Caki2 (cell line): ENCODE data around the gene UGT1A7. TPM values are rescaled to one million over a fixed set of nuclear protein-coding genes. Genes with fewer than 3 reads are reported as not detected.
A peak's percentile ranks its signal among the peaks of the same experiment; 100 is the strongest.
"Not testable (repeated sequence)": the region's sequence is repeated elsewhere in the genome, so short reads cannot be mapped to it uniquely, and the experiment has no call there.

Experiments used
- DNase-seq: peaks from one replicate; pipeline ENCODE4 v3.0.0-alpha.2; 2015; ENCODE audit warnings: low read depth
- in situ Hi-C: cut with HindIII; loops from 2 replicates; pipeline ENCODE4 v1.10.0; 2016; ENCODE audit warnings: low sequenced_read_pairs, low pct_unique_long_range_greater_than_20kb, mixed read lengths
- total RNA-seq: library from RNA; depleted of rRNA; stranded (reverse); fragments of >200 nt; shearing (Covaris generic); gene quantifications from 2 replicates; pipeline ENCODE4 v1.2.3, GENCODE V29; 2014; ENCODE audit warnings: low replicate concordance

UGT1A7 gene
- total RNA-seq, 1 experiment from 2014 or later = 45.3 TPM

DNA sequence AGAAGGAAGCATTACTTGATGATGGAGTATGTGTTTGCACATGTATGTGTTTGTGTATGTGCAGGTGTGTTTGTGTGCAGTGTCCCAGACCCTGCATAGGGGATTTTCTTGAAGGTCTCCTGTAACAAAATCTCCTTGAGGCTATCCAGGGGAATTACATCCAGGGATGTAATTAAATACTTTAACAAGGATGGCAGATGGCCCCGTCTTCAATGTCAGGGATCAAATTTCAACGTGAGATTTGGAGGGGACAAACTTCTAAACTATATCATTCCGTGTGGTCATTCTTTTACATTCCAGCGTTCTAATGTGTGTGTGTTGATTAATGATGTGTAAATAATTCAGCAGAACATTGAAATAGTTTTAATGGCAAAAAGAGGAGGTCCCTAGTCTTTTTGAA lies 6.7 kb upstream of the UGT1A7 start:
- peak; percentile 70 for DNase-seq
- in situ Hi-C loops = no loop called here

DNA sequence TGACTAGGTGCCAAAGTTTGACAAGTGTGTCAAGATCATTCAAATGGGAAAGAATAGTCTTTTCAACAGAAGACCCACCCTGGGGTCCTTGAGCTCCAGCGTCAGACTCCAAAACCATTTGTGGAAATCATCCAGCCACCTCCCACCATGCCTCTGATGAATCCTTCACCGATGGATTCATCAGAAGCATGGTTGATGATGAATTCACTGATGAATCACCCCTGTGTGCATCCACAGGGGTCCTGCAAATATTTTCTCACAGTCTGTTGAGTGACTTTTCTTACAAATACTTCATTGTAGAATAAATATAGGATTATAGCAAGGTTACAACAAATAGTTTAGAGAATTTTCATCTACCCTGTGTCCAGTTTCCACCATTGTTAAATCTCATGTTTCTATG lies 5.7 kb upstream of the UGT1A7 start:
- in situ Hi-C loops = no loop called here
- peak; percentile 41 for DNase-seq

DNA sequence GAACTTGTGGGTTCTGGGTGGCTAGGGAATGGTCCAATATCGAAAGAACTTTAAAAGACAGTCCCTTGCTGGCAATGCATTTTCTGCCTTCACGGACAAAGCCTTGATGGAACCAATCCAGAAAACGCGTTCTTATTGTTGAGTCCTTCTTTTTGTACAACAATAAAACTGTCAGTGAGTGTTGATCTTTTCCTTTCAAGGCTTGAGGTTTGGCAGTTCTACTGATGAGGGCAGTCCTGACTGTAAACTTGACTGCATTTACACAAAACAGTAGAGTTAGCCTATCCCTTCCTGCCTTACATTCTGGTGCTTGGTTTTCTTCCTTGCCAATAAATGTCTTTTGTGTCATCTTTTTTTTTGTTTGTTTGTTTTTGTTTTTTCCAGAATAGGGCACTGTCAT lies 2.5 kb upstream of the UGT1A7 start:
- in situ Hi-C loops = no loop called here
- DNase-seq = no peak

DNA sequence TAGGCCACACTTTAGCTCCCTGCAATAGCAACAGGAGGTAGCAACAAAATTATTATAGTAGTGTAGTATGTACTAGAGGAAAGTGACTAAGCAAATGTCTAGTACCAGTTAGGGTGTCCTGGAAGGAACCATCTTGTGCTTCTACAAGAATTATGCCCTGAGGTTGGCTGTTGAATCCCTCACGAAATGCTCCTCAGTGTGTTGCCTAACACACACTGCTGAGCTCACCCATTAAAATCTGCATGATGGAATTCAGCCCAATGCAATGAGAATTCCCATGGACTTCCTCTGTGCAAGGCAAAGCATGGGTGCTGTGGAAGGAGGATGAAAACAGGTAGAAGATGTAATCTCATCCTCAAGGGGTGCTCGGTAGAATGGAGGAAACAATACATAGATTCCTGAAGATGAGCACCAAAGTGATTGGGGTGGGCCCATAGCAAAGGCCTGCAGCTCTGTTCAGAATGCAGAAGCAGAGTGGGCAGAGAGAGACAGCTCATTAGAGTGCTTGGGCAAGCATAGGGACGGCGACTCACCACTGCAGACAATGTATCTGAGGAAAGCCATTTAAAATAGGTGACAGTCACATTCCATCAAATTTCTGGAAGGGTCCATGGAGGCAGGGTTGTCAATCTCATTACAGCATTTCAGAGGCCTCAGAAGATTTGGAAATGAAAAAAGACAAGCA lies 1.2 kb upstream of the UGT1A7 start:
- in situ Hi-C loops = no loop called here
- no peak for DNase-seq

DNA sequence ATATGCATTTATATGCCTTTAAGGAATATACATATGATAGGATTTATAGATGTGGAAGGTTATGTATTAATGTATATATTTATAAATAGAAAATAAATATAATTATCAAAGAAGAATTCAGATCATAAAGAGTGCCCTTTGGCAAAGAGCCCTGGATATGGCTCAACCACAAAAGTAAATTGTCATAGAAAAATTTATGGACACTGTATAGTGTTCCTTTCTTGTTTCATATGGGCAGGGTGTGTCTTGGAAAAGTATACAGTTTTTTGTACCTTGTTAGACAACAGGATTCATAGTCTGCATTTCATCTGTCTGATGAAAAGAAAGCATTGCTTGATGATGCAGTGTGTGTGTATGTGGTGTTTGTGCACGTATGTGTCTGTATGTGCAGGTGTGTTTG lies 2.9 kb downstream of the UGT1A7 start:
- in situ Hi-C loops = no loop called here
- DNase-seq = no peak

DNA sequence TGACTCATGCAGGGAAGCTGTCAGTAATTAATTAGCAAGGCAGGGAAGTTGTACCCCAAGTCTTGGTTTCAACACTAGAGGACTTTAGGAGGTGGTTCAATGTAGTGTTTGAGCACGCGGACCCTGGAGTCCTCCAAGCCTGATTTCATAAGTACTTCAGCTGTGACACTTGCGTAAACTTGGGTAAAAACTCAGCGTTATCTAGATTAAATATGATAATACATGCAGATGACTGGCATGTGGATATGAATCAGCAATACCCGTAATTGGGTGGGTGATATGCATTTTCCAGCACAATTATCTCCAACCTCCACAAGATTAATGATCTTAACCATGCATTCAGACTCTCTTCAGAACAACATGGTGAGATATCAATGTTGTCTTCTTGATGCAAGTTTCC lies 5.2 kb downstream of the UGT1A7 start:
- in situ Hi-C loops = no loop called here
- DNase-seq = no peak

DNA sequence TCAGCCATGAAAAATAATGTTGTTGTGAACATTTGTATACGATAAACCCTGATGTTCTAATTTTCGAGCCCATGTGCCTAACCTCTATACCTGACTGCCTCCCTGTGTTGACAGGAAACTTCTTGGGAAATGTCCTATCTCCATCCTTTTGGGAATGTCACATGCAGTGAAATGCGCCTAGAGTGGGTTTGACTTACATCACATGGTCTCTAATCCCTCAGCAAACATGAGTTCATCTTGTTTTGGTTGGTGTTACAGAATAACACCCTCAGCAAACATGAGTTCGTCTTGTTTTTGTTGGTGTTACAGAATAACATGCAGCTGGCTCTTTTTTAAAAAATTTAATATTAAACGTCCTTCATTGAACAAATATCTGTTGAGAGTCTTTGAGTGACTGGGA lies 6.6 kb downstream of the UGT1A7 start:
- no peak for DNase-seq
- in situ Hi-C loops = no loop called here

DNA sequence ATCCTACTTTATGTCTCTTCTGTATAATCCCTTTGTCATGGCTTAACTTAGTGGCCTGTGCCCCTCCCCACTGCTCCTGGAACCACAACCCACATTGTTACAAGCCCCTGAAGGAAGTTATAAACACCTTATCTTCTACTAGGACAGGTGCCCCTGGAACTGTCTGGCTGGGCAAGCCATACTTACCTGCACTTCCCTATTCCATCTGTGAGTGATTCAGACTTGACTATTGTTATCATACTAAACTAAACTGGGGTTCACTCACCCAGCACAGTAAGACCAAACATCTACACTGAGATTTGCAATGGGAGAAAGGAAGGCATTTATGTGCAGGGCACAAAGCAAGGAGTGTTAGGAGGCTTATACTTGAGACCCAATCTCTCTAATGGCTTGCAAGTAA lies 7.3 kb downstream of the UGT1A7 start:
- in situ Hi-C loops = no loop called here
- DNase-seq = no peak

DNA sequence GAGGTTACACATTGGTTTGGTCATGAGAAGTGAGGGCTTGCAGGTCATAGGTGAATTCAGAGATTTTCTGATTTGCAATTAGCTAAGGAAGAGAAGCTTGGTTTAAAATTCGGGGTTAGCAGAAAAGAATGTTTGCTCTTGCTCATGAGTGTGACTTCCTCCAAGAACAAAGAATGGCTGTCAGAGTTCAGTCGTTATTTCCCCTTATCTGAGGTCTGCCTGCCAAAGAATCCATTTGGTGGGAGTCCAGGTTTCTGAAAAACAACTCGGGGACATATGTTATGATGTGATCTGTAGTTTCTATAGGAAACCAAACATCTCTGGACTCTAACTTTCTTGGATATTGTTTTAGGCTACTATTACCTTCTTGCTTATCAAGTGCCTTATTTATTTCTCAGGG lies 7.8 kb downstream of the UGT1A7 start:
- no peak for DNase-seq
- in situ Hi-C loops = no loop called here

DNA sequence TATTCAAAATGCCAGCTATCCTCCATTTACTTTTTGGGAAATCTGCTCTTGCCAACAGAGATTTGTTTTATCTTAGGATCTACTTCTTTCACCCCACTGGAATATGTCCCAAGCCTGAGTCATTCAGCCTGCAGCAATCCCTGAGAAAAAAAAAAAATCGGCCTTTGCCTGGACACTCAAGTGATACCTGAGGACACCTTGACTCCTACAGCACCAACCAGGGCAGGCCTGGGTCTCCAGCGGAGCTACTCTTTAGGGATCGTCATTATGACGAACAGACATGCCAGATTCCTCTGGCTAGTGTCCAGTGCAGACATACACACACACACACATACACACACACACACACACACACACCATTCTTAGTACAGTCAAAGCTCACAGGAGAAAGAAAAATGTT lies 8.7 kb downstream of the UGT1A7 start:
- in situ Hi-C loops = no loop called here
- DNase-seq = no peak

DNA sequence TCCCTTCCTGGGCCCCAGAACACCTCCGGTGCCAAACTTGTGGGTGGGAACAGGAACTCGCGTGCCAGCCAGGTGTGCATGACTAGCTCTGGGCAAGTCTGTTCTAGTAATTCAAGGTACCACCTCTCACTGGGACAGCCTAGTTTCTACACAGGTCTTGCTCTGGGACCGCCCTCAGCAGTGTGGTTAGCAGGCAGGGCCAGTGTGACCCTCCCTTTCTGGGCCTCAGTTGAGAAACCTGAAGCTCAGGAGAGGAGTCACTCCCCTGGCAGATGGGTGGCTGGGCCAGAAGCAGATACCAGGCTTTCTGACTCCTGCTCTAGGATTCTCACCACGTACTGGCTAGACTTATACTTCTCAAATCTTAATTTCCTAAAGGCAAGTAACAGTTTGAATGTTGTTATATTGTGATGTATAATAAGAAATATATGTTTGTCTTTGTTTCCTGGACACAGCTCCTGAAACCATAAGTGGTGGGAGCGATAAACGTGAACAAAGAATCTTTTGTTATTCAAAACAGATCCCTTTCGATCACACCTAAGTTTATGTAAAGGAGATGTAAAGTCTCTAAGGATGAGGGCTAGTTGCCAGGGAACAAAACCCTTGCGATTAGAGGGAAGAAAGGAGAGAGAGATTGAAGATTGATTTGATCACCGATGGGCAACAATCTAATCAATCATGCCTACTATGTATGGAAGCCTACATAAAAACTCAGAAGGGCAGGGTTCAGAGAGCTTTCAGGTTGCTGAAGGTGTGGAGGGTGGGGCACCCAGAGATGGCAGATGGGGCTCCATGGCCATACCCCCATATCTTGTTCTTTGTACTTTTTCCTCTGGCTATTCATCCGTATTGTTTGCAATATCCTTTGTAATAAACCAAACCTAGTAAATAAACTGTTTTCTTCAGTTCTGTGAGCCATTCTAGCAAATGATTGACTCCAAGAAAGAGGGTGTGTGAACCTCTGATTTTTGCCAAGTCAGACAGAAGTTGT lies 10.0 kb downstream of the UGT1A7 start:
- in situ Hi-C loops = no loop called here
- DNase-seq = peak; percentile 72

DNA sequence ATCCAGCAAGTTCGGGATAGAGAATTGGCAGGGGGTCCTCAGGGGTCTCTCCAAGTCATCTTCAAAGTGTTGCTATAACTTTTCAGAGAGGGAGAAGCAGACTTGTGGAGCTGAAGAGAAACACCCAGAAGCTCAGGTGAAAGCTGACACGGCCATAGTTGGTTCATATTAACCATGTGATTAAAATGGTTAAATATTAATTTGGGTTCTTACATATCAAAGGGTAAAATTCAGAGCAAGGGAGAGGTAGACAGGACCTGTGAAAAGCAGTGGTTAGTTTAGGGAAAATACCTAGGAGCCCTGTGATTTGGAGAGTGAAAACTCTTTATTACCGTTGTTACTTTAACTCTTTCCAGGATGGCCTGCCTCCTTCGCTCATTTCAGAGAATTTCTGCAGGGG lies 10.9 kb downstream of the UGT1A7 start, which contains the start of gene UGT1A6:
Gene UGT1A6 (plus strand): TSS at position 243 of the 400 bp plus-strand sequence. CDS start 115 bp downstream, at position 358.
- DNase-seq = peak; percentile 79
- in situ Hi-C loops = no loop called here

DNA sequence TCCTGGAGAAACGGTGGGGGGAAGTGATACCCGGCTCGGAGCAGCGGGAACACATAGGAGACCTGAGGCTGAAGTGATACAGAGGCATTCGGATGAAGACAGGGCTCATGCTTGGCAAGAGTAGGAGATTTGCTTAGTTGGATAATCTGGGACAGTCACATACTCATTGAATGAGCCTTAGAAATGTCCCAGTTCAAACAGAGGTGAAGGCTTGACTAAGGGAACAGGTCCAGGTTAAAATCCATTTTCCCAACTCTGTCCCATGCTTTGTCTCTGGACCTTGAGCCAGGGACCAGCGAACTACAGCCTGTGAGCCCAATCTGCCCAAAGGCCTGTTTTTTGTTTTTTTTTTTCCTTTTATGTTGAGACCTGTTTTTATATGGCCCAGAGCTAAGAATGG lies 12.3 kb downstream of the UGT1A7 start:
- DNase-seq = no peak
- in situ Hi-C loops = no loop called here

DNA sequence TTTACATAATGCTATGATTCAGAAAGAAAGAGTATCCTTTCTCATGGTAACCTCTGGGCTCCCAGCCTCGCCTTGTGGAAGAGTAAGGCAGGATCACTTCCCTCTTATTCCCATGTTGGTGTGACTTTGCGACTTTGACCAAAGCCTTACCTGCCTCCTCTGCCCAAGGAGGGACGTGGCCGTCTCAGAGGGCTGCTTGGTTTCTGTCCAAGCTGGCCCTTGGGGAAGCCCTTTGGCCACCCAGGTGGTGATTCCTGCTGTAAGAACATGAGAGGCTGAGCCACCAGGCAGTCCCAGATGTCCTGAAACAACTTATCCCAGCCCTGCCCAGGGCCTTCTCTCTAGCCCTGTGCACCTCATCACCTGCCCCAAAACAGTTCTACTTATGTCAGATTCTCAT lies 17.0 kb downstream of the UGT1A7 start:
- DNase-seq = no peak
- in situ Hi-C loops = no loop called here

DNA sequence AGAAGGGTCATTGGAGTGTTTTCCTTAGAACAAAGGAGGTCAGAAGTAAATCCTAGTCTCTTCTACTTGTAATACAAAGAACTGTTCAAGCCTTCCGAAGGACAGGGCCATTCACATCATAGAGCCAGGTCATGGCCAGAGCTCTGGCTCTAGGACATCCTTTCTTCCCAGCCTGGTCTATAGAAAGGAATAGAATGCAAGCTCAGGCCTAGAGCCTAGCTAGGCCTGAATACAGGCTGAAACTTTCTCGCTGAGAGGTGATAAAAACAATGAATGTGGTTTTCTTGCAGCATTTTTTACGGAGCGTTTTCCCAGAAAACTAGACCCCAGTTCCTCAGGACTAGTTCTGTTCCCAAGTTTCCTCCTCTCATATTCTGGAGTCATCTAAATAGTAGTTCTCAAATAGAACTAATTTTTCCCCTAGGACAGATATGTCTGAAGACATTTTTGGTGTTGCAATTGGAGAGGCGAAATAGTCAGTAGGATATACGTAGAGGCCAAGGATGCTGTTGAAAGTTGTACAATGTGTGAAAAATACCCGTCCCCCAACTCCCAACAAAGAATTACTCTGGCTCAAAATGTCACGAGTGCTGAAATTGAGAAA lies 17.8 kb downstream of the UGT1A7 start:
- in situ Hi-C loops = no loop called here
- no peak for DNase-seq

DNA sequence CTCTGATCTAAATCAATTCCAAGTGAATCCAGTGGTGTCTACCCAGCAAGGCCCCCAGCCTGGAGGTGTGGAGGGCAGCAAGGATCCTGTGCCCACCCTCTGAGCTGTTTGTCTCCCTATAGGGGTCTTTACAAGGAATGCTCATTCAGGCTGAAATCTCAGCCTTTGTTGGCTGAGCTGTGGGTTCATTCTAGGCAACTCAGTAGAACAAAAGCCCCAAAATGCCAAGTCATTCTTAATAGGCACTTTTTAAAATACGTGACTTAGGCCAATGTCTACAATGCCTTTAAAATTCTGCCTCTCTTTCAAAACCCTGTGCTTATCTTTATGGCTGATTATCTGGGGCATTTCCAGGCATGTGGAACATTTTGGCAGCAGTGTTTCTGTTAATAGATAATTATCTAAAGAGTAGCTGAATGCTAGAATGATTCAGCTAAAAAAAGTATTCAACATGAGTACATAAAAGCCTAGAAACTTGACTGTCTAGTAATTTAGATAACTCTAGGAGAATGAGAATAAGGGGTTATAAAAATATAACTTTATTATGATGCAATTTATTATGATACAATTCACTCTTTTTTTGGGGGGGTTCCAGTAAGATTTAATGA lies 18.4 kb downstream of the UGT1A7 start:
- in situ Hi-C loops = no loop called here
- DNase-seq = peak; percentile 91

DNA sequence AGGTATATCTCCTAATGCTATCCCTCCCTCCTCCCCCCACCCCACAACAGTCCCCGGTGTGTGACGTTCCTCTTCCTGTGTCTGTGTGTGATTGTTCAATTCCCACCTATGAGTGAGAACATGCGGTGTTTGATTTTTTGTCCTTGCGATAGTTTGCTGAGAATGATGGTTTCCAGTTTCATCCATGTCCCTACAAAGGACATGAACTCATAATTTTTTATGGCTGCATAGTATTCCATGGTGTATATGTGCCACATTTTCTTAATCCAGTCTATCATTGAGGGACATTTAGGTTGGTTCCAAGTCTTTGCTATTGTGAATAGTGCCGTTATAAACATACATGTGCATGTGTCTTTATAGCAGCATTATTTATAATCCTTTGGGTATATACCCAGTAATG lies 19.1 kb downstream of the UGT1A7 start:
- in situ Hi-C loops, DNase-seq: not testable (repeated sequence)

DNA sequence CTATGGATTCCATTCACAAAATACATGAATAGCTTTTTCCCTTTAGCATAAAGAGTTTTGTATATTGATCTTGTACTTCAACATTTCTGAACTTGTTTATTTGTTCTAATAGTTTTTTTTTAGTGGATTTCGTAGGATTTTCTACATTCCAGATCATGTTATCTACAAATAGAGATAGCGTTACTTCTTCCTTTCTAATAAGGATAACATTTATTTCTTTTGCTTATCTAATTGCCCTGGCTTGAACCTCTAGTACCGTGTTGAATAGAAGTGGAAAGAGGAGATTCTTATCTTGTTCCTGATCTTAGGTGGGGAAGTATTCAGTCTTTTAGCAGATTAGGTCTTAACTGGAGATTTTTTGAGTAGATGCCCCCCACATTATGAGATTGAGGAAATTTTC lies 20.5 kb downstream of the UGT1A7 start:
- no peak for DNase-seq
- in situ Hi-C loops = no loop called here
